PC-9 (cell line): Measurements from ENCODE around the gene TFCP2L1. TPM values are rescaled to one million over a fixed set of nuclear protein-coding genes. Genes with fewer than 3 reads are reported as not detected.

Source experiments
- BruUV-seq: library from RNA; stranded (reverse); fragments of 400-500 nt; replicated peaks from 2 replicates; lab custom pipeline; 2021; lab: Mats Ljungman, UMichigan
- CTCF ChIA-PET: fragments of 300-600 bp; sonication (Branson Sonifier 250); formaldehyde crosslinking; loops from one replicate; lab custom pipeline; 2022; ENCODE audit warnings: antibody characterized with exemption; lab: Charles Lee
- POLR2A ChIA-PET: fragments of 300-600 bp; sonication (Branson Sonifier 250); formaldehyde crosslinking; loops from one replicate; lab custom pipeline; 2022; ENCODE audit warnings: antibody characterized with exemption; ENCODE audit not compliant: unreplicated experiment; lab: Charles Lee
- DNase-seq, 2 experiments: peaks; one replicate each; pipeline versions ENCODE4 v3.0.0 to v3.0.0-alpha.2; 2015 to 2022; ENCODE audit warnings: mixed read lengths in 1 of 2
- H2AFZ ChIP-seq: fragments of 200-600 bp; sonication (generic); 2 replicates; pipeline ENCODE4 v1.8.1; 2017; ENCODE audit warnings: antibody characterized with exemption
- H3F3A ChIP-seq: fragments of 200-600 bp; sonication (generic); 2 replicates; pipeline ENCODE4 v1.8.1; 2017; ENCODE audit warnings: antibody characterized with exemption, mild to moderate bottlenecking, low read depth; ENCODE audit not compliant: insufficient read depth
- H3K27ac ChIP-seq: fragments of 200-600 bp; sonication (generic); 2 replicates; pipeline ENCODE4 v1.6.1; 2016; ENCODE audit warnings: mixed run types
- H3K27me3 ChIP-seq: fragments of 200-600 bp; sonication (generic); 2 replicates; pipeline ENCODE4 v1.6.1; 2016; ENCODE audit warnings: low read depth, mixed run types; ENCODE audit not compliant: insufficient read depth
- H3K36me3 ChIP-seq: fragments of 200-600 bp; sonication (generic); 2 replicates; pipeline ENCODE4 v1.6.1; 2016; ENCODE audit warnings: low read depth, mixed run types
- H3K4me1 ChIP-seq: fragments of 200-600 bp; sonication (generic); replicated peaks from 2 replicates; pipeline ENCODE4 v1.6.1; 2016; ENCODE audit warnings: mixed run types; ENCODE audit not compliant: insufficient read depth
- H3K4me2 ChIP-seq: fragments of 200-600 bp; sonication (generic); 2 replicates; pipeline ENCODE4 v1.6.1; 2017; ENCODE audit warnings: mixed run types
- H3K4me3 ChIP-seq: fragments of 200-600 bp; sonication (generic); 2 replicates; pipeline ENCODE4 v1.6.1; 2016; ENCODE audit warnings: mixed run types
- H3K79me2 ChIP-seq: fragments of 200-600 bp; sonication (generic); 2 replicates; pipeline ENCODE4 v1.6.1; 2017; ENCODE audit warnings: low read depth, mixed run types
- H3K9me2 ChIP-seq: fragments of 200-600 bp; sonication (generic); 2 replicates; pipeline ENCODE4 v1.8.1; 2017; ENCODE audit warnings: mild to moderate bottlenecking; ENCODE audit not compliant: insufficient read depth
- H3K9me3 ChIP-seq: fragments of 200-600 bp; sonication (generic); 2 replicates; pipeline ENCODE4 v1.8.1; 2016; ENCODE audit warnings: low read depth; ENCODE audit not compliant: insufficient read depth
- H4K20me1 ChIP-seq: fragments of 200-600 bp; sonication (generic); 2 replicates; pipeline ENCODE4 v1.8.1; 2017; ENCODE audit not compliant: insufficient read depth
- EZH2 ChIP-seq: fragments of 200-600 bp; sonication (generic); IDR thresholded peaks from 2 replicates; pipeline ENCODE4 v1.8.0; 2017; ENCODE audit warnings: antibody characterized with exemption, low read depth
- intact Hi-C: fragments of 100-400 bp; cut with micrococcal nuclease; formaldehyde crosslinking; loops from one replicate; pipeline ENCODE4 v1.10.0; 2022; ENCODE audit not compliant: unreplicated experiment
- total RNA-seq: library from RNA; stranded (reverse); gene quantifications from 2 replicates; pipeline ENCODE4 v1.2.3, GENCODE V29; 2021
- TF ChIP-seq, protein P1 (sequence below): fragments of 200-600 bp; sonication (generic); conservative IDR thresholded peaks from 2 replicates; pipeline ENCODE4 v1.6.1; 2017; ENCODE audit warnings: mixed run types, antibody characterized with exemption, mild to moderate bottlenecking, moderate library complexity

The TFCP2L1 gene
- total RNA-seq, 1 experiment from 2014 or later, result 4.6 TPM

DNA sequence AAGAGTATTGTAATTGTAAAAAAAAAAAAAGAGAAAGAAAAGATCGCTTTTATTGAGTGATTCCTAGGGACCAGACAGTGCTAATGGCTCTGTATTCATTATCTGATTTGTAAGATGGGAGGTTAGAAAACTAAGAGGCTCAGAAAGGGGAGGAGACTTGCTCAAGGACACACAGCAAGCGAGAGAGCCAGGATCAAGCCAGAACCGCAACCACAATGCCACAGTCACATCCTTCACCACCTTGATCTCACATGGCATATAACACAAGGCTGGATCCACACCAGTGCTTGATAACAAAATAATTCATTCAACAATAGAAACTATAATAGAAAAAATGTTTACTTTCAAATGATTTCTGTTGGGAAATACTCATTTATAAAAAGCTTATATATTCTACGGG lies 37.5 kb downstream of the TFCP2L1 start:
- H3K4me3 ChIP-seq, result no peak overlapping the region
- ChIA-PET POLR2A (no interaction called here), CTCF (no interaction called here)

DNA sequence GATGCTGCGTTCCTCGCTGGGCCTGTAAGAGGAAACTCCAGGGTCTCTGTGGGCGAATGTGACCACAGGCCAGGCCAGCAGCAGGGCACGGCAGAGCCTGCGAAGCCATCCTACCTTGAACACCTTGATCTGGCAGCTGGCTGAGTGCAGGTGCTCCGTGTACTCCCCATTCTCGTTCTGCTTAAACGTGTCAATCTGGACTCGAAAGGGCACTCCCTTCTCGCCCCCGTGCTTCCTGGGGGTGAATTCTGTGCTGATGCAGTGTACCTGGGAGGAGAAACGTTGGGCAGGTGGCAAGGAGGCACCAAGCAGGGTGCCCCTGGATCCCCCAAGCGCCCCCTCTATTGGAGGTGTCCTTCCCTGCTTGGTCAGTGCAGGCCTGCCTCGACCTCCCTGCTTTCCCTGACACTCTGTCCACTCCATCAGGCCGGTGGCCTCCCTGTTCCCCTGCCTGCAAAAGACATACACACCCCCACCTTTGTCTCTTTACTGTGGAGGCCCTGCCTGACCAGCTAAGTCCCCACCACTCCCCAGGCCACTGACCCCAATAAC lies 38.2 kb downstream of the TFCP2L1 start:
- ChIA-PET POLR2A (no interaction called here), CTCF (interaction anchor here (0.6 kb wide), 1 partner anchor 97 kb away, joined by 3 read pairs; no protein-coding TSS in a partner anchor)
- H3K9me3 ChIP-seq, result no peaks in the 10 kb centered on the region
- H3K4me2 ChIP-seq, result no peak overlapping the region
- no peaks in the 10 kb centered on the region for H4K20me1 ChIP-seq
- no peaks in the 10 kb centered on the region for H3K27me3 ChIP-seq
- H3K4me1 ChIP-seq, result no peaks in the 10 kb centered on the region
- intact Hi-C loops, result no loop called here
- H3K4me3 ChIP-seq, result no peak overlapping the region
- H3K27ac ChIP-seq, result no peak overlapping the region
- no TSS peak for BruUV-seq
- H3K79me2 ChIP-seq, result no peaks in the 10 kb centered on the region
- TF ChIP-seq EZH2, result no peak
- TF ChIP-seq, protein P1, sequence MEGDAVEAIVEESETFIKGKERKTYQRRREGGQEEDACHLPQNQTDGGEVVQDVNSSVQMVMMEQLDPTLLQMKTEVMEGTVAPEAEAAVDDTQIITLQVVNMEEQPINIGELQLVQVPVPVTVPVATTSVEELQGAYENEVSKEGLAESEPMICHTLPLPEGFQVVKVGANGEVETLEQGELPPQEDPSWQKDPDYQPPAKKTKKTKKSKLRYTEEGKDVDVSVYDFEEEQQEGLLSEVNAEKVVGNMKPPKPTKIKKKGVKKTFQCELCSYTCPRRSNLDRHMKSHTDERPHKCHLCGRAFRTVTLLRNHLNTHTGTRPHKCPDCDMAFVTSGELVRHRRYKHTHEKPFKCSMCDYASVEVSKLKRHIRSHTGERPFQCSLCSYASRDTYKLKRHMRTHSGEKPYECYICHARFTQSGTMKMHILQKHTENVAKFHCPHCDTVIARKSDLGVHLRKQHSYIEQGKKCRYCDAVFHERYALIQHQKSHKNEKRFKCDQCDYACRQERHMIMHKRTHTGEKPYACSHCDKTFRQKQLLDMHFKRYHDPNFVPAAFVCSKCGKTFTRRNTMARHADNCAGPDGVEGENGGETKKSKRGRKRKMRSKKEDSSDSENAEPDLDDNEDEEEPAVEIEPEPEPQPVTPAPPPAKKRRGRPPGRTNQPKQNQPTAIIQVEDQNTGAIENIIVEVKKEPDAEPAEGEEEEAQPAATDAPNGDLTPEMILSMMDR, result no peak
- no peaks in the 10 kb centered on the region for H3K9me2 ChIP-seq
- no peaks in the 10 kb centered on the region; the same call in 1 of the 2 replicates for H3F3A ChIP-seq
- H2AFZ ChIP-seq, result no peak overlapping the region
- no peaks in the 10 kb centered on the region for H3K36me3 ChIP-seq
- DNase-seq, result no peak

More for the DNA sequence above, 37.5 kb downstream of the TFCP2L1 start:
- intact Hi-C loops, result no loop called here
- Histone ChIP-seq H3K27ac (no peak overlapping the region), H3K36me3 (no peaks in the 10 kb centered on the region), H3K4me2 (no peak overlapping the region), H3K9me2 (no peaks in the 10 kb centered on the region), H3K4me1 (no peaks in the 10 kb centered on the region), H3K9me3 (no peaks in the 10 kb centered on the region), H3K79me2 (no peaks in the 10 kb centered on the region), H3F3A (no peaks in the 10 kb centered on the region; the same call in 1 of the 2 replicates), H3K27me3 (no peaks in the 10 kb centered on the region), H2AFZ (no peak overlapping the region), H4K20me1 (no peaks in the 10 kb centered on the region)
- DNase-seq, result no peak
- TF ChIP-seq EZH2, result no peak
- TF ChIP-seq, protein P1, result no peak
- BruUV-seq, result no TSS peak

DNA sequence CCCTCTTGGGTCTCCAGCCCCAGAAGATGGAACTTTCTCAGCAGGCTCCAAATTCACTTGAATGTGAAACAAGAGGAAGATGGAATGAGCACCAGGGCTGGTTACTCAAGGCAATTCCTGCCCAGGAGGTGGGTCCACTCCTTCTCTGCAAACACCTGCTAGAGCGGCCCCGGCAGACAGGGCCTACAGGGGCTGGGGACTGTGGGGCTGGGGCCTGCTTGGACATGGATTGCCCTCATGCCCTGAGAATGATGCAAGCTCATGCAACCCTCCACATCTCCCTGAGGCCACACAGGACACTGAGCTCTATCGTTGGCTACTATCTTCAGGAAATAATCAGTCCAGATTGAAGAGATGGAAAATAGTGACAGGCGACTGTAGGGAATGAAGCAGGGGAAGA lies 39.1 kb downstream of the TFCP2L1 start:
- H3K27ac ChIP-seq, result no peak overlapping the region
- no peak for DNase-seq
- no peaks in the 10 kb centered on the region for H3K27me3 ChIP-seq
- no peak overlapping the region for H3K4me3 ChIP-seq
- no peaks in the 10 kb centered on the region for H3K79me2 ChIP-seq
- no TSS peak for BruUV-seq
- no peaks in the 10 kb centered on the region for H3K9me2 ChIP-seq
- H3F3A ChIP-seq, result no peaks in the 10 kb centered on the region
- H2AFZ ChIP-seq, result no peak overlapping the region
- no peak overlapping the region for H3K4me2 ChIP-seq
- H4K20me1 ChIP-seq, result no peaks in the 10 kb centered on the region
- TF ChIP-seq EZH2, result no peak
- ChIA-PET POLR2A (no interaction called here), CTCF (no interaction called here)
- intact Hi-C loops, result no loop called here
- no peaks in the 10 kb centered on the region for H3K36me3 ChIP-seq
- no peaks in the 10 kb centered on the region for H3K9me3 ChIP-seq
- no peaks in the 10 kb centered on the region for H3K4me1 ChIP-seq
